ENCODE data around the gene METTL15. TPM values are rescaled to one million over a fixed set of nuclear protein-coding genes. Genes with fewer than 3 reads are reported as not detected.
A peak's percentile ranks its signal among the peaks of the same experiment; 100 is the strongest.
"Not testable (repeated sequence)": the region's sequence is repeated elsewhere in the genome, so short reads cannot be mapped to it uniquely, and the experiment has no call there.

The METTL15 gene
- total RNA-seq, 1 experiment from 2014 or later: 19.1 TPM

DNA sequence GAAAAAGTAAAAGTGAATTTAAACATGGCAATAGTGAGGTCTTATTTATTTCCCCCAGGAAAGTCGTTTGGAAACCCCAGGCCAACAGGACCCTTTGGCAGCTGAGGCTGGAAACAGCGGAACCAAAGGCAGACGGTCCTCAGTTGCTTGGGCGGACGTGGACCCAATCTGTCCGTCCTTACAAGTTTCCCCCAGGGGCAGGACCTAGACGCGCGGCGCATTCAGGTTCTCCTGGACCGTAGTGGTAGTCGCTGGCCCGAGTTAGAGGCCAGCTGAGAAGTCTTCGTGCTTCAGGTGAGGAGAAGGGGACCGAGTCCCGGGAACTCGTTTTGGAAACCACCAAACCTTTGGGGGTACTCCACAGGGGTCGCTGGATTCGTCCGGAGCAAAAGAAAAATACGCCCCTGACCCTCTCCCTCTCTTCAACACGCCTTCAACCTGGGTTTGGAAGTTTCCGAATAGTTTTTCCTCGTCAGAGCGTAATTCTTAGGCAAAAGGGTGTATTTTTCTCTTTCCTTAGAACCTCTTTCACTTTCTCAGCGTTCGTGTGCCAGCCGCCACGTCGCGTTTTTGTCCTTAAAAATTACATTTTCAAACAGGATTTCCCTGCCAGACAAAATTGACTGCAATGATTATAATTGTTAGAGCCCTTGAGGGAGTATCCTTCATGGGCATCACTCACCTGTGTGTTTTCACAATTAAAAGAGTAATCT, 2.1 kb downstream of the METTL15 start:
- peak; percentile 78 for DNase-seq (ENCODE audit: low spot score)

DNA sequence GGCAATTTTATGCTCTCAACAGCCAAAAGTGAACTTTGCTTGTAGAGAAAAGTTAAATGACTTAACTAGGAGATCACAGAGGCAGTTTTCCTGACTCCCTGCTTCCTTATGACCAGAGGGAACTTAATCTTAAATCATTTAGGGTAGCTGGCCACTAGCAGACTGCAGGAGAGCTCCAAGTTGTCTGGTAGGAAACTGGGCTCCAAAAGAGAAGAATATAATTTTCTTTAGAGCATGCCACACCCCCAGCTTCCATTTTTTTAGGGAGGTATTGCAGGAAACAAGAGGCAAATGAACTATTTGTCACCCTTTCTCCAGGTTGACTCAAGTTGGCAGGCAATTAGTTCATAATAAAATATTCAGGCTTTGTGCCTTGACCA, 2.6 kb downstream of the METTL15 start:
- DNase-seq (ENCODE audit: low spot score): no peak

DNA sequence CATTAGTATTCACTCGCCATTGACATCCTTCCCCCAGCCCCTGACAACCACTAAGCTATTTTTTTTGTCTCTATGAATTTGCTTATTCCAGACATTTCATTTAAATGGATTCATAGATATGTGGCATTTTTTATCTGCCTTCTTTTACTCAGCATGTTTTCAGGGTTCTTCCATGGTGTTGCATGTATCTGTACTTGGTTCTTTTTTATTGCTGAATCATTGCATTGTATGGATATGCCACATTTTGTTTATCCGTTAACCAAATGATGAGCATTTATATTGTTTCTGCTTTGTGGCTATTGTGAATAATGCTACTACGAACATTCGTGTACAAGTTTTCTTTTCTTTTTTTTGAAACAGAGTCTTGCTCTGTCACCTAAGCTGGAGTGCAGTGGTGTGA, 5.9 kb downstream of the METTL15 start:
- DNase-seq (ENCODE audit: low spot score): no peak

DNA sequence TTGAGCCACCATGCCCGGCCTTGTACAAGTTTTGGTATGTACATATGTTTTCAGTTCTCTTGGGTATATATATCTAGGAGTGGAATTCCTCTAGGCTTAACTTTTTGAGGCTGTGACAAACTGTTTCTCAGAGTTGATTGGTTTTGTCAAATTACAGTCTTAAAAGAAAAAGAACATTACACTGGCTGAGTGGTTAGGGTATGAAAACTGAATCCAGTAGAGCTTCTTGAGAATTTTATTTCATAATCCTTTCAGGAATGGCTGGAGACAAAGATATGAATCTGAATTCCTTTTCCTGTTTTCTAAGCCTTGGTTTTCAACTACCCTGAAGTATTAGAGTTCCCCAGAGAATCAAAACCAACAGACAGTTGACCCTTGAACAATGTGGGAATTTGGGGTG, 6.5 kb downstream of the METTL15 start:
- no peak for DNase-seq (ENCODE audit: low spot score)

DNA sequence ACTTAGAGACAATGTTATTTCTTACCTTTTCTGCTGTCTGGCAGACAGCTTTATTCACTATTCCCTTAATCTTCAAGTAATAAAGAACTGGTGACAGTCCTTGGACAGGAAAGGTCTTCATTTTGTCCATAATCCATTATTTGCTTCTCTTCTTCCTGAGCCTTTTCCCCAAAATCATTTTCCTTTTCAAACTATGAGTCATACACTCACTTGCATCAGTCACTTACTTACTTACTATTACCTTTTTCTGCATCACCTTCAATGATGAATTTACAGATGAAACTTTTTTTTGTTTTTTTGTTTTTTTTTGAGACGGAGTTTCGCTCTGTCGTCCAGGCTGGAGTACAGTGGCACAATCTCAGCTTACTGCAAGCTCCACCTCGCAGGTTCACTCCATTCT, 9.5 kb downstream of the METTL15 start:
- no peak for DNase-seq (ENCODE audit: low spot score)

DNA sequence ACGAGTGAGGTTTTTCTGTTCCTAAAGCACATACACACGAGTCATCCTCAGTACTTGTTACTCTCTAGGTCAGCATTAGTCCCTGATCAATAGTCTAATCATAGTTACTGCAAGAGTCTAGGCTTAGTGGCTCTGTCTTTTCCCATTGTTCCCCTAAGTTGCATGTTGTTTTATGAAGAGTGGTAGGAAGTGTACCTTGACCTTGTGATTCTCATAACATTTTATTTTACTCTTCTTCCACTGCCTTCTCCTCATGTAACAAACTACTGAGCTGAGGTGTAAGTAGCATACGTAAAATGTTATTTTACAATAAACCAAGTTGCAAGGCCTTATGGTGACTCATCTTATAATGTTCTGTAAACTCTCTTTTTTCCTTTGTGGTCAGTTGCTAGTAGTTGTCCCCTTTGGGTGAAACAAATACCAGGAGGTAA, 15.0 kb downstream of the METTL15 start:
- peak; percentile 68 for DNase-seq (ENCODE audit: low spot score)

DNA sequence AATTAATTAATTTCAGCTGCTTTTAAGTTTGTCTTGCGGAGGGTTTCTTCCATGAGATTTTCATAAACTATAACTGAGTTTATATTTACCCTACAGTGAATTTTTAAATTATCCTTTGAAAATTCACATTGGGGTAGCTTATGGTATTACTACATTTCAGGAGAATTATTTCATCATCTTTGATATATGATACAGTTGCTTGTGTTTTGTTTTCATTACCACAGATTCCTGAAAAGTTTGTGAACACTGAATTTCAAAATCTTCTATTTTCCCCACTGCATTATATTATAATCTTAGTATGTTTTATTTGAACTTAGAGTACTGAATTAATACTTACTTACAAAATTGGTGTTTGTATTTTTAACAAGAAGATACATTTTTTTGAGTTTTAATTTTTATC, 24.4 kb downstream of the METTL15 start:
- no peak for DNase-seq (ENCODE audit: low spot score)

DNA sequence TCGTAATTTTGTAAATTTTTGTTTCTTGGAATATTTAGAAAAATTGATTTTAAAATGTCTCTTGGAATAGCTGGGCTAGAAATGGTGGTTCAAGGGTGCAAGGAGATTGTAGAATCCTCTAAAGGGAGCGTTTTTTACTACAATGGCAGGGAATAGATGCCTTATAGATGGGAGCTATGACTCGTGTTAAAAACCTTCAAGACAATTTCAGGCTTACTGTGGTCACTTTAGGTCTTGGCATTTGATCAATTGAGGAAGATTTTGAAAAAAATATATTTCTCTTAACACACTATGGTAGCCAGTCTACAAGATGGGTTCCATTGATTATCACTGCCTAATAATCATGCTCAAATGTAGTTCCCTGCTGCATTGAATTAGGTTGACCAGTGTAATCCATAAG, 25.0 kb downstream of the METTL15 start:
- DNase-seq (ENCODE audit: low spot score): no peak

DNA sequence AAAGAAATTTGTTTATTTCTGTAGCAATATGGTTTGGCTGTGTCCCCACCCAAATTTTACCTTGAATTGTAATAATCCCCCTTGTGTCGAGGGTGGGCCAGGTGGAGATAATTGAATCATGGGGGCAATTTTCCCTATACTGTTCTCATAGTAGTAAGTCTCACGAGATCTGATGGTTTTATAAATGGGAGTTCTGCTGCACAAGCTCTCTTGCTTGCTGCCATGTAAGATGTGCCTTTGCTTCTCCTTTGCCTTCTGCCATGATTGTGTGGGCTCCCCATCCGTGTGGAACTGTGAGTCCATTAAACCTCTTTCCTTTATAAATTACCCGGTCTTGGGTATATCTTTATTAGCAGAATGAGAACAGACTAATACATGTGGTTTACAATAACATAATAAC, 28.0 kb downstream of the METTL15 start:
- DNase-seq (ENCODE audit: low spot score): not testable (repeated sequence)

DNA sequence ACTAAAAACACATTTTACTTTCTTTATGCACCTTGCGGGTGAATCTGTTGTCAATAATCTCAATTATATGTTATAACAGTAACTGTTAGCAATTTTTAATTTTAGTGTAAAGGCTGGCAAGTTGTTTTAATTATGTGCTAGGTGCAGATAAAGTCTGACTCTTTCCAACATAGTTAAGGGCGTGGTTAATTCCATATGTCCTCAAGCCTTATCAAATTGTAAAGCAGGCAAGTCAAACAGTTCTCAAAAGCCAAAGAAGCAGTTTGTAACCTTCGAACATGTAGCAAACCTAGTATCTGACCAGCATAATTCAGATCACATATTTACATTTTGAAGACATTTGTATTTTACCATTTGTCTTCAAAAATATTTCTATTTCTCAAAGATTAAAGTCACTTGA, 29.2 kb downstream of the METTL15 start:
- no peak for DNase-seq (ENCODE audit: low spot score)

DNA sequence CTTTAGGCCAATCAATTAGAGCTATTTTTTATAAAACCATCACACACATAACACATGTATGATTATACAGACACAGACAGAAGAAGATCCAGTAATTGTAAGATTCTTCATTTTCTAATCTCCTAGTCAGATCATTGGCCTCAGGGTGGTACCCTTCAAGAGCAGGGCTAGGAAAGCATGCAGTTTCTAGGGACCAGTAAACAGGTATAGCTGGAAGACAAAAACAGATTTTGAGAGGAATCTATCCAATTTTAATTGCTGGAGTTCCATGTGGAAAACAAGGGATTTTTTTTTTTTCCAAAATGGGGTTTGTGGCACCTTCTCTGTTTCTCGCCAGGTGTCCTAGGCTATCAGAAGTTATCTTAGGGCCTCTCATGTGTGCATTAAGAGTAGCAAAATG, 29.6 kb downstream of the METTL15 start:
- no peak for DNase-seq (ENCODE audit: low spot score)

DNA sequence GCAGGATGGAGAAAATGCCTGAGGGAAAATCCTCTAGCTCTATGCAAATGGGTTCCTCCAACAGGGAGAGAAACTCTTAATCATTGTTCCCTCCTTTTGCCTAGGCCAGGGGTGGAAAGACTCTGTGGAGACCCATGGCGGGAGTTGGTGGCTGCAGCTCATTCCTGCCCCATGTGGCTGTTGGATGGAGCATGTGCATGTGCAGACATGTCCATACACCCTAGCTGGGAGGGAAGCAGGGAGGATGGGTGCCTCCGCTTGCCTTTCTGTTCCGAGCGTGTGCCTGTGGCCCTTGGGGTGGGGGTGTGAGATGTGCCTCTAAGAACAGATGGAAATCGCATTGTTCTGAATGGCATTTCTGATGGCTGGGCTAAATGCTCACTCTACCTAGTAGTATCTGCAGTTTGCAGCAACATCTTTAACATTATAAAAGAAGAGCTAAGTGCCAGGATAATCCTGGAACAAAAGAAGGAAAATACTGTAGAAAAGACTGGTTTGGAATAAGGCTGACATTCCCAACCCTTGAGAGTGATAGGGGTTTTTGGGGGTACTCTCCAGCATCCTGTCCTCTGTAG, 31.7 kb downstream of the METTL15 start:
- no peak for DNase-seq (ENCODE audit: low spot score)

DNA sequence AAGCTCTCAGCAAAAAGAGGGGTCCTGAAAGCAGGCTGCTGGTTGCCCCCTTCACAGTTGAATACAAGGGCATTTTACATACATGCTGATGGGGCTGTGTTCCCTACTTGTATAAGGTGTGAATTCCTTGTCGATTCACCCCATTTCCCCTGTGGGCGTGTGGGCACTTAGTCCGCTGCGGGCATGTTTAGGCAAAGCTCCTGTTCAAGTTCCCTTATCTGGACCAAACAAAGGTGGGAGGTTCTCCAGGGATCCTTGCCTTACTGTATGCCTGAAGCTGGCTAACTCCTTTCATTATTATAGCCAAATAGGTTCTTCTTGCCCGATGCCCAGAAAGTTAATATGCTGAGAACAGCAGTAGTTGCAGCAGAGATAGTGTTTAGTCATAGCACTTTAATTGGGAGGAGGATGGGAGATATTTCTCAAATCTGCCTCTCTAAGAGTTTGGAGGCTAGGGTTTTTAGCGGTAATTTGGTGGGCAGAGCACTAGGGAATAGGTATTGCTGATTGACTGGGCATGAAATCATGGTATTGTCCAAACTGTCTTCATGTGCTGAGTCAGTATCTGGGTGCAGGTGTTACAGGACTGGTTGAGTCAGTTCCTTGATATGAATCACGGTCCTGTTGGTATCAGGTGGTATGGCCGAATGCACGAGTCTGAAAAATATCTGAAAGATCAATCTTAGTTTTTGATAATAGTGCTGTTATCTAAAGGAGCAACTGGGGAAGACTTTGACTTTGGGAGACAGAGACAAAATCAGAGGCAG, 32.7 kb downstream of the METTL15 start:
- no peak for DNase-seq (ENCODE audit: low spot score)

DNA sequence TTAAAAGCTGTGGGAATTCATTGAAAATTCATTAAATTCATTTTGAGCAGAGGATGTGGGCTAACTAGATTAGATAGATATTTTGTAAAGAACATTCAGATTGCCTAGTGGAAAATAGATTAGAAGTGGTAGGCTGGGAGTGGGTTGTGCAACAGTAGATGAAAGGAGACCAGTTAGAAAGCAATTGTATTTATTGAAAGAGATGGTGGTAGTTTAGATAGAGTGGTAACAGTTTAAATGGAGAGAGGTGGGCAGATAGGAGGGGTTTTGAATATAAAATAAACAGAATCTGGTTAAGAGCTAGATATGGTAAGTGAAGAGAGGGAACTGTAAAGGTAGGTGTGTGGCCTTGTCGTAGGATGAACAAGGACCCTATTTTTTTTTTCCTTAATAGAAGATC, 34.5 kb downstream of the METTL15 start:
- DNase-seq (ENCODE audit: low spot score): no peak

DNA sequence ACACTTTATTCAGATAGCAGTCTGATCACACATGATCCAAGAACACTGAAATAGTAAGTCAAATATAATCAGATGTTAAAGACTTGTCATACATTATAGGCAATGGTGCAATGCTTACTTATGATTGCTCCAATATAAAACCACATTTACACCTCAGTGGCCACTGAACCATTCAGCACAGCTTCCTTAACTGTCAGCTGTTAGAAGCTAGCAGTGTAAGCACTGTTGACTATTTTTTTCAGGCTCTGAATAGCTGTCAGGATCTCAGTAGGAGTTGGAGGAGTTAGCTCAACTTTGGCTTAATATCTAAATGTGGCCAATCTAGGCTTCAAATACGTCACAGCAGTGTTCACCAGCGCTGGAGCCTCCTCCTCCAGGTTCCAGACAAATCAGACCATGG, 36.6 kb downstream of the METTL15 start:
- DNase-seq (ENCODE audit: low spot score): peak; percentile 13

DNA sequence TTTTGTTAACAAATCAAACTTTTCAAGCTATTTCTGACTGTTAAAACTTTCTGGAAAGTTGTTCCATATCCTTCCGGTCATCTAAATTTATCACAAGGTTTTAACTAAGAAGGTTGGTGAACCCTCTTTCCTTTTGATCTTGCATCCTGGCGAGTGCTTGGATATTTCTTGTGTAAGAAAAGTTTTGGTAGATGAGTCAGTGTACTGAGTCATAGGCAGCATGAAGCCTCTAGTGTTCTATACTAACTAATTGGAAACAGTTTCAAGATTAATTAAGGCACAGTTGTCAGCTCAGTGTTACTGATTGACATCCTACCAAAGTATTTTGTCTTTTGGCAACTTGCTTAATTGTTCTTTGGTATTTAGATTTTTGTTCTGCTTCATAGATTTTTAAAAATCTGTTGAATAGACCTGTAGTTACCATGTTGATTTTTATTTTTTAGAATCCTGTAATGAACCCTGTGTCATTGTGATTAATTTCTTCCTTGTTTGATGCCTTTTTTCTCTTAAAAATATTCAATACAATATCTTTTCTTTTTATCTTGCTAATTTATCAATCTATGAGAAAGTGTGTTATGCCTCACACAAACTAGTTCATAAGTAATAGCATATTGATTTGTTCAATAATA, 38.0 kb downstream of the METTL15 start:
- DNase-seq (ENCODE audit: low spot score): peak; percentile 77

DNA sequence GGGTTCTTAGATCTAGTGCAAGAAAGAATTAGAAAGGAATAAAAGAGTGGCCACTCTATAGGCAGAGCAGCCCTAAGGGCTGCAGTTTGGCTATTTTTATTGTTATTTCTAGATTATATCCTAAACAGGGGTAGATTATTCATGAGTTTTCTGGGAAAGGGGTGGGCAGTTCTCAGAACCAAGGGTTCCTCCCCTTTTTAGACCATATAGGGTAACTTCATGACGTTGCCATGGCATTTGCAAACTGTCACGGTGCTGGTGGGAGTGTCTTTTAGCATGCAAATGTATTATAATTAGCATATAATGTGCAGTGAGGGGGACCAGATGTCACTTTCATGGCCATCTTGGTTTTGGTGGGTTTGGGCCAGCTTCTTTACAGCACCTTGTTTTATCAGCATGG, 44.6 kb downstream of the METTL15 start:
- DNase-seq (ENCODE audit: low spot score): no peak

DNA sequence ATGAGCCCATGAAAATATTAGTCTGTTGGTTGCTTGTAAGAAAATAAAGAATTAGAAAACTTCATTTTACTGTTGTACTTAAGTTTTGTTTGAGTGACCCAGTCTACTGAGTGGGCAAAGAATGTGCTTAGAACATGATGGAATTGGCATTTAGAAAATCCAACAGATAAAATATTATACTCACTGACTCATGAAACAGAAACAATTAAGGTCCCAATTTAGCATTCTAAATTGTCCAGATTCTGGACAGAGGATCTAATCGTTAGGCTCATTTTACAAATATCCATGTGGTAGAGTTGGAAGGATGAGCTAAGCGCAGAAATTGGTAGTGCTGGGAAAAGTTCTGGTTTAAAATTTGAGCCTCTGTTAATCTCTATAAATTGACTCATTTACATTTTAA, 45.4 kb downstream of the METTL15 start:
- DNase-seq (ENCODE audit: low spot score): no peak

DNA sequence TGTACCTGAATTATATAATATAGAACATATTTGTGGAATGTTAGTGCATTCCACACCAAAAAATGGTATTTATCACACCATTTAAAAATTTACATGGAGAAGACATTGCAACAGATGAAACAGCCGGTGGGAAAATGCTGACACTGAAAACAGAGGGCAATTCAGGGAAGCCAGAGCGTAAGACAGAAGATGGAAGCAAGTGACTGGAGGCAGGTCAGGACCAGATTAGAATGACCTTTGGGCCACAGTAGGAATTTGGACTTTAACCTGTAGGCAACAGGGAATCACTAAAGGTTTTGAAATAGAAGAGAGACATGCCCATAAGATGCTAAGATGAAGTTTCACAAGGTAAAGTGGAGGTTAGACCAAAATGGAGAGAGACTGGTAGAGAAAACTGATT, 60.5 kb downstream of the METTL15 start:
- no peak for DNase-seq (ENCODE audit: low spot score)

DNA sequence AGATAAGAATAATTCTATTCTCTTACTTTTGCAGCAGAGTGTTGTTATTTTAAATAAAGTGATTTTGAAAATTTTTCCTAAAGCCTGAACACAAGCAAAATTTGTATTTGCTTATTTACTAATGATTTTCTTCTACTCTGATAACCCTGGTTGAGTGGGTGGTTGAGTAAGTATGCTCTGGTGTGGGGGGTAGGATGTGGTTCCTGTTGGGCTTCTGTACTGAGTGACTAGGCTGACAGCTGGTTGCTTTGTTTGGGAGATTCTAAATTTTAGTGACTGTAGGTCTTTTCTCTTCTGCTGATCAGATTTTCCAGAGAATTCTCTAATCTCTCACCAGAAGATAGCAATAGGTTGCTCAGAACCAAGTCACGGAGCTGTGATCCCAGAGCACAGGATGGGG, 61.6 kb downstream of the METTL15 start:
- DNase-seq (ENCODE audit: low spot score): no peak

DNA sequence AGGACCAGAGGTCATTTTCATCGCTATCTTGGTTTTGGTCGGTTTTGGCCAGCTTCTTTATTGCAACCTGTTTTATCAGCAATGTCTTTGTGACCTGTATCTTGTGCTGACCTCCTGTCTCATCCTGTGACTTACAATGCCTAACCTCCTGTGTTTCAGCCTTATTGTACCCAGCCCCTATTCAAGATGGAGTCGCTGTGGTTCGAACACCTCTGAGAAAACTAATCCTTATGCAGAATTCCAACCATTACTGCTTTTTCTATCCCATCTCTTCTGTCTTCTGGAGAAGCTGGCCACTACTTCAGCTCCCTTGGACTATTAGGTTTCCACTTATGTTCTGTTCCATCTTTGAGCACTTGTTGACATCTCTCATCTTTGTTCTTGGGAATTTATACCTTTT, 62.6 kb downstream of the METTL15 start:
- no peak for DNase-seq (ENCODE audit: low spot score)

DNA sequence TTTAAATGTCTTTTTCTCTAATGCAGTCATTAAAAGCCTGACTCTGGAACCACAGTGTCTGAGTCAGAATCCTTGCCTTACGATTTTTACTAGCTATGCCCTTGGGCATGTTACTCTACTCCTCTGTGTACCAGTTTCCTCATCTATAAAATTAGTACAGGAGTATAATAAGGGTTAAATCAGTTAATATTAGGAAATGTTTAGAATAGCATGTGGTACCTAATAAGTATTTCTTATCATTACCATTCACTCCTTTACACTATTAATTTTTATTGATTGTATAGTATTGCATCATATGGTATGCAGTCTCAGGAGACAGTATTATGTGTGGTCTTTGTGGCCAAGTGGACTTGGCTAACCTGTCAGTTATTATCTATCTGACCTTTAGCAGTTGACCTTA, 68.2 kb downstream of the METTL15 start:
- DNase-seq (ENCODE audit: low spot score): peak; percentile 27

DNA sequence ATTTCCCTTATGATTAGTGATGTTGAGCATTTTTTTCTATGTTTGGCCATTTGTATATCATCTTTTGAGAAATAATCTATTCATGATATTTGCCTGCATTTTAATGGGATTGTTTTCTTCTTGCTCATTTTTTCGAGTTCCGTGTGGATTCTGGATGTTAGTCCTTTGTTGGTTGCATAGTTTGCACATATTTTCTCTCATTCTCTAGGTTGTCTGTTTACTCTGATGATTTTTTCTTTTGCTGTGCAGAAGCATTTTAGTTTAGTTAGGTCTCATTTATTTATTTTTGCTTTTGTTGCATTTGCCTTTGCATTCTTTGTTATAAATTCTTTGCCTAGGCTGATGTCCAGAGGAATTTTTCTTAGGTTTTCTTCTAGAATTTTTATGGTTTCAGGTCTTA, 87.3 kb downstream of the METTL15 start:
- no peak for DNase-seq (ENCODE audit: low spot score)
